ENCODE data around the gene COTL1.

DNA sequence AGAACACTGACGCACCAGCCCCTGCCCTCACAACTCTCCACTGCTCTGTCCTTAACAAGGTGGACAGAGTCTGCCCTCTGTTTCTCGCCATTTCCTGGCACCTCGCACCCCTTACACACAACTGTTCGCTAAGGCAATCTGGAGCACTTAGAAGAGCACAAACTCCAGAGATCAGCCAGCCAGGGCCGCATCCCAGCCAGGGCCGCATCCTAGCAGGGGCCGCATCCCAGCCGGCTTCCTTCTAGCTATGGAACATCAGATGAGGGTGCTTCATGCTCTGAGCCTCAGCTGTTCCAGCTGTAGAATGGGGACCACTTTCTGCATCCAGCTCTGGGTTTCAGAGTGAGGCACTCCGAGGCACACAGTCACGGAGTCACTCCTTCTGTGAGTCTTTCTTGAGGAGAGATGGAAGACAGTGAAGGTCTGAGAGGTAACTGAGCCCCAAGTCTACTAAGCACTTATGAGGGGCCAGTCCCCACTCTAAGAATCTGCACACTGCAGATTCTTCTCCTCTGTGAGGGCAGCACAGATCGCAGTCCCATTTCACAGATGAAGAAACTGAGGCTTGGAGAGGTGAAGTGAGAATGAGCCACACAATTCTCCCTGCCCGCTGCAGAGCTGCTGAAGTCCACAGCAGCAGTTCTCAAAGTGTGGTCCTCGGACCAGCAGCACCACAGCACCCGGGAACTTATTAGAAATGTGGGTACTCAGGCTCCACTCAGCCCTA lies 20.9 kb downstream of the COTL1 start:
- no peak for TF ChIP-seq CTCF (IDR thresholded peaks at IDR 0.05; ENCODE audit: low read length)
- TF ChIP-seq EZH2 (optimal IDR thresholded peaks at IDR 0.05; ENCODE audit: low read depth, low read length) = no peak
- no peak for TF ChIP-seq EZH2phosphoT487 (IDR thresholded peaks at IDR 0.05; ENCODE audit: low read length)
